Renal pelvis (tissue), 12 donors: ENCODE results near the gene RNF145. TPM values are rescaled to one million over a fixed set of nuclear protein-coding genes. Genes with fewer than 3 reads are reported as not detected.
"Not testable (repeated sequence)": the region's sequence is repeated elsewhere in the genome, so short reads cannot be mapped to it uniquely, and the experiment has no call there.

Experiments used
- DNase-seq: peaks from one replicate; pipeline ENCODE4 v3.0.0-alpha.2; 2013
- long read RNA-seq, 16 experiments: transcript quantifications; one replicate each; lab custom pipeline, GENCODE V29; 2026
- polyA plus RNA-seq, 3 donors: library from polyadenylated mRNA; unstranded; fragments of 120-200 nt; gene quantifications; one replicate each; pipeline ENCODE4 v1.2.1, GENCODE V29; 2013; ENCODE audit not compliant: insufficient read length in 3 of 3

The RNF145 gene
- 10 to 100 TPM; 82.0 to 98.8 (median 96.4) TPM for polyA plus RNA-seq
- long read RNA-seq, donor 1, transcript RNF145-202 (11 exons, 3,613 nt), result major isoform, 10 of 21 reads
- long read RNA-seq, donor 1, transcript RNF145-204 (2 exons, 1,940 nt), result minor isoform, 5 of 21 reads
- long read RNA-seq, donor 1, partial matches to known transcripts, result 5 of 21 reads
- long read RNA-seq, donor 1, other reads (novel, unspliced or antisense), result 0 of 21 reads
- long read RNA-seq, donor 2, transcript RNF145-202 (11 exons, 3,613 nt), result major isoform, 14 of 36 reads
- long read RNA-seq, donor 2, transcript RNF145-204 (2 exons, 1,940 nt), result minor isoform, 6 of 36 reads
- long read RNA-seq, donor 2, partial matches to known transcripts, result 15 of 36 reads
- long read RNA-seq, donor 2, other reads (novel, unspliced or antisense), result 0 of 36 reads
- long read RNA-seq, donor 3, transcript RNF145-204 (2 exons, 1,940 nt), result major isoform, 6 of 20 reads
- long read RNA-seq, donor 3, transcript RNF145-202 (11 exons, 3,613 nt), result major isoform, 6 of 20 reads
- long read RNA-seq, donor 3, partial matches to known transcripts, result 8 of 20 reads
- long read RNA-seq, donor 3, other reads (novel, unspliced or antisense), result 0 of 20 reads
- long read RNA-seq, donor 4, transcript RNF145-204 (2 exons, 1,940 nt), result major isoform, 11 of 21 reads
- long read RNA-seq, donor 4, partial matches to known transcripts, result 7 of 21 reads
- long read RNA-seq, donor 4, other reads (novel, unspliced or antisense), result 0 of 21 reads
- long read RNA-seq, donor 5, partial matches to known transcripts, result 6 of 11 reads
- long read RNA-seq, donor 5, other reads (novel, unspliced or antisense), result 0 of 11 reads
- long read RNA-seq, donor 6, transcript RNF145-204 (2 exons, 1,940 nt), result minor isoform, 8 of 33 reads
- long read RNA-seq, donor 6, transcript RNF145-202 (11 exons, 3,613 nt), result major isoform, 16 of 33 reads
- long read RNA-seq, donor 6, partial matches to known transcripts, result 9 of 33 reads
- long read RNA-seq, donor 6, other reads (novel, unspliced or antisense), result 0 of 33 reads
- long read RNA-seq, donor 7, transcript RNF145-202 (11 exons, 3,613 nt), result major isoform, 14 of 19 reads
- long read RNA-seq, donor 7, transcript RNF145-204 (2 exons, 1,940 nt), result minor isoform, 5 of 19 reads
- long read RNA-seq, donor 7, partial matches to known transcripts, result 0 of 19 reads
- long read RNA-seq, donor 7, other reads (novel, unspliced or antisense), result 0 of 19 reads
- long read RNA-seq, donor 8, transcript RNF145-202 (11 exons, 3,613 nt), result major isoform, 6 of 33 reads
- long read RNA-seq, donor 8, partial matches to known transcripts, result 24 of 33 reads
- long read RNA-seq, donor 8, other reads (novel, unspliced or antisense), result 0 of 33 reads
- long read RNA-seq, donor 9, transcript RNF145-204 (2 exons, 1,940 nt), result major isoform, 10 of 28 reads
- long read RNA-seq, donor 9, partial matches to known transcripts, result 15 of 28 reads
- long read RNA-seq, donor 9, other reads (novel, unspliced or antisense), result 0 of 28 reads
- long read RNA-seq, donor 10, transcript RNF145-202 (11 exons, 3,613 nt), result major isoform, 7 of 24 reads
- long read RNA-seq, donor 10, partial matches to known transcripts, result 14 of 24 reads
- long read RNA-seq, donor 10, other reads (novel, unspliced or antisense), result 0 of 24 reads
- long read RNA-seq, donor 11, transcript RNF145-202 (11 exons, 3,613 nt), result major isoform, 6 of 21 reads
- long read RNA-seq, donor 11, partial matches to known transcripts, result 13 of 21 reads
- long read RNA-seq, donor 11, other reads (novel, unspliced or antisense), result 0 of 21 reads
- long read RNA-seq, donor 12, transcript RNF145-202 (11 exons, 3,613 nt), result minor isoform, 11 of 27 reads
- long read RNA-seq, donor 12, transcript RNF145-204 (2 exons, 1,940 nt), result major isoform, 15 of 27 reads
- long read RNA-seq, donor 12, partial matches to known transcripts, result 0 of 27 reads
- long read RNA-seq, donor 12, other reads (novel, unspliced or antisense), result 0 of 27 reads
- long read RNA-seq, donor 13, partial matches to known transcripts, result 0 of 5 reads
- long read RNA-seq, donor 13, other reads (novel, unspliced or antisense), result 0 of 5 reads
- long read RNA-seq, donor 14, transcript RNF145-204 (2 exons, 1,940 nt), result minor isoform, 9 of 38 reads
- long read RNA-seq, donor 14, transcript RNF145-202 (11 exons, 3,613 nt), result major isoform, 24 of 38 reads
- long read RNA-seq, donor 14, partial matches to known transcripts, result 5 of 38 reads
- long read RNA-seq, donor 14, other reads (novel, unspliced or antisense), result 0 of 38 reads
- long read RNA-seq, donor 15, transcript RNF145-202 (11 exons, 3,613 nt), result major isoform, 10 of 39 reads
- long read RNA-seq, donor 15, transcript RNF145-204 (2 exons, 1,940 nt), result minor isoform, 7 of 39 reads
- long read RNA-seq, donor 15, partial matches to known transcripts, result 22 of 39 reads
- long read RNA-seq, donor 15, other reads (novel, unspliced or antisense), result 0 of 39 reads
- long read RNA-seq, donor 16, transcript RNF145-202 (11 exons, 3,613 nt), result major isoform, 14 of 45 reads
- long read RNA-seq, donor 16, transcript RNF145-204 (2 exons, 1,940 nt), result minor isoform, 7 of 45 reads
- long read RNA-seq, donor 16, partial matches to known transcripts, result 22 of 45 reads
- long read RNA-seq, donor 16, other reads (novel, unspliced or antisense), result 0 of 45 reads

GRCh38 chr5:159209438-159210209, at the start of gene RNF145:
Gene RNF145 (minus strand): TSS chr5:159209553. CDS start chr5:159203617, 5,936 bp downstream.
- DNase-seq, result peak; percentile 84

GRCh38 chr5:159258361-159258760, 49.0 kb upstream of the RNF145 start:
- DNase-seq, result no peak

- DNase-seq, result no peak
Observed at GRCh38 chr5:159257629-159258283, 48.4 kb upstream of the RNF145 start.

- no peak for DNase-seq
Observed at GRCh38 chr5:159257007-159257406, 47.7 kb upstream of the RNF145 start.

- no peak for DNase-seq
Observed at GRCh38 chr5:159252195-159252594, 42.8 kb upstream of the RNF145 start.

- DNase-seq, result no peak
Observed at GRCh38 chr5:159249158-159249557, 39.8 kb upstream of the RNF145 start.

- no peak for DNase-seq
Observed at GRCh38 chr5:159244890-159245289, 35.5 kb upstream of the RNF145 start.

GRCh38 chr5:159244163-159244562, 34.8 kb upstream of the RNF145 start:
- no peak for DNase-seq

GRCh38 chr5:159243385-159243784, 34.0 kb upstream of the RNF145 start:
- no peak for DNase-seq

GRCh38 chr5:159242656-159243055, 33.3 kb upstream of the RNF145 start:
- DNase-seq, result no peak

GRCh38 chr5:159241946-159242552, 32.7 kb upstream of the RNF145 start:
- DNase-seq, result no peak

- no peak for DNase-seq
Observed at GRCh38 chr5:159240301-159240870, 31.0 kb upstream of the RNF145 start.

- peak; percentile 43 for DNase-seq
Observed at GRCh38 chr5:159235871-159236520, 26.6 kb upstream of the RNF145 start.

- DNase-seq, result no peak
Observed at GRCh38 chr5:159231167-159231566, 21.8 kb upstream of the RNF145 start.

GRCh38 chr5:159230657-159231056, 21.3 kb upstream of the RNF145 start:
- DNase-seq, result no peak

GRCh38 chr5:159228097-159228496, 18.7 kb upstream of the RNF145 start:
- DNase-seq, result not testable (repeated sequence)
